H9 (cell line): ENCODE data around the gene RBMS3. TPM values are rescaled to one million over a fixed set of nuclear protein-coding genes. Genes with fewer than 3 reads are reported as not detected.

ENCODE experiments used
- DNase-seq: peaks from one replicate; pipeline ENCODE4 v3.0.0-alpha.2; 2017
- H2AFZ ChIP-seq: one replicate; pipeline ENCODE4 v1.6.1; 2013; ENCODE audit warnings: mild to moderate bottlenecking, low read length, control low read depth, moderate library complexity
- H2AK5ac ChIP-seq: 2 replicates; pipeline ENCODE4 v1.6.1; 2013; ENCODE audit warnings: low read length, control low read depth, mixed read lengths; ENCODE audit not compliant: insufficient read length
- H2BK120ac ChIP-seq: one replicate; pipeline ENCODE4 v1.6.1; 2013; ENCODE audit warnings: low read depth, mild to moderate bottlenecking, low read length, control low read depth, inconsistent platforms; ENCODE audit not compliant: poor library complexity, severe bottlenecking
- H2BK12ac ChIP-seq: 2 replicates; pipeline ENCODE4 v1.6.1; 2013; ENCODE audit warnings: low read length, control low read depth, mixed read lengths, low read depth; ENCODE audit not compliant: insufficient read length
- H2BK15ac ChIP-seq: 2 replicates; pipeline ENCODE4 v1.6.1; 2013; ENCODE audit warnings: low read depth, low read length, control low read depth
- H2BK20ac ChIP-seq: one replicate; pipeline ENCODE4 v1.6.1; 2013; ENCODE audit warnings: low read depth, mild to moderate bottlenecking, low read length, control low read depth, inconsistent platforms; ENCODE audit not compliant: poor library complexity, severe bottlenecking
- H2BK5ac ChIP-seq: 2 replicates; pipeline ENCODE4 v1.6.1; 2013; ENCODE audit warnings: low read length, control low read depth, mixed read lengths; ENCODE audit not compliant: insufficient read length
- H3K14ac ChIP-seq: 2 replicates; pipeline ENCODE4 v1.6.1; 2013; ENCODE audit warnings: low read length, control low read depth; ENCODE audit not compliant: insufficient read depth
- H3K18ac ChIP-seq: 2 replicates; pipeline ENCODE4 v1.6.1; 2013; ENCODE audit warnings: low read depth, mild to moderate bottlenecking, mixed read lengths, low read length, control low read depth; ENCODE audit not compliant: insufficient read length
- H3K23ac ChIP-seq: 2 replicates; pipeline ENCODE4 v1.6.1; 2013; ENCODE audit warnings: low read length, control low read depth, mixed read lengths, low read depth; ENCODE audit not compliant: insufficient read length
- H3K23me2 ChIP-seq: 2 replicates; pipeline ENCODE4 v1.6.1; 2013; ENCODE audit warnings: low read depth, mild to moderate bottlenecking, mixed read lengths, low read length, control low read depth; ENCODE audit not compliant: insufficient read length, poor library complexity, severe bottlenecking
- H3K27ac ChIP-seq: 2 replicates; pipeline ENCODE4 v1.5.1; 2013; ENCODE audit warnings: low read length, control low read depth, mixed read lengths, low read depth; ENCODE audit not compliant: insufficient read length
- H3K27me3 ChIP-seq: 2 replicates; pipeline ENCODE4 v1.6.1; 2013; ENCODE audit warnings: low read length, control low read depth, inconsistent platforms; ENCODE audit not compliant: insufficient read depth
- H3K4ac ChIP-seq: 2 replicates; pipeline ENCODE4 v1.6.1; 2013; ENCODE audit warnings: low read depth, mild to moderate bottlenecking, control low read depth, inconsistent platforms, low read length, moderate library complexity
- H3K4me1 ChIP-seq: 2 replicates; pipeline ENCODE4 v1.6.1; 2013; ENCODE audit warnings: low read length, control low read depth, inconsistent platforms; ENCODE audit not compliant: insufficient read depth
- H3K4me2 ChIP-seq: 2 replicates; pipeline ENCODE4 v1.6.1; 2013; ENCODE audit warnings: low read length, control low read depth, mixed read lengths; ENCODE audit not compliant: insufficient read length, insufficient read depth
- H3K56ac ChIP-seq: 2 replicates; pipeline ENCODE4 v1.6.1; 2013; ENCODE audit warnings: low read depth, mild to moderate bottlenecking, mixed read lengths, low read length, control low read depth; ENCODE audit not compliant: insufficient read length
- H3K79me1 ChIP-seq: 2 replicates; pipeline ENCODE4 v1.6.1; 2013; ENCODE audit warnings: low read depth, mild to moderate bottlenecking, moderate library complexity, low read length, control low read depth, inconsistent platforms; ENCODE audit not compliant: insufficient read depth, poor library complexity, severe bottlenecking
- H3K79me2 ChIP-seq: 2 replicates; pipeline ENCODE4 v1.6.1; 2013; ENCODE audit warnings: low read length, control low read depth, inconsistent platforms; ENCODE audit not compliant: insufficient read depth
- H3K9ac ChIP-seq: 2 replicates; pipeline ENCODE4 v1.6.1; 2013; ENCODE audit warnings: low read length, control low read depth, mixed read lengths; ENCODE audit not compliant: insufficient read length; ENCODE audit errors: extremely low read depth
- H3K9me3 ChIP-seq: one replicate; pipeline ENCODE4 v1.6.1; 2013; ENCODE audit warnings: low read depth, low read length, inconsistent platforms; ENCODE audit not compliant: control insufficient read depth
- H3T11ph ChIP-seq: one replicate; pipeline ENCODE4 v1.6.1; 2013; ENCODE audit warnings: mild to moderate bottlenecking, low read length, control low read depth, inconsistent platforms
- H4K20me1 ChIP-seq: one replicate; pipeline ENCODE4 v1.6.1; 2013; ENCODE audit not compliant: control insufficient read depth, insufficient read length, insufficient read depth
- H4K5ac ChIP-seq: 2 replicates; pipeline ENCODE4 v1.6.1; 2013; ENCODE audit warnings: low read depth, mild to moderate bottlenecking, mixed read lengths, low read length, control low read depth; ENCODE audit not compliant: insufficient read length
- H4K8ac ChIP-seq: replicated peaks from 2 replicates; pipeline ENCODE4 v1.6.1; 2013; ENCODE audit warnings: low read length, control low read depth, mixed read lengths, low read depth; ENCODE audit not compliant: insufficient read length
- H4K91ac ChIP-seq: 2 replicates; pipeline ENCODE4 v1.6.1; 2013; ENCODE audit warnings: low read depth, mild to moderate bottlenecking, moderate library complexity, mixed read lengths, low read length, control low read depth; ENCODE audit not compliant: insufficient read length
- H3K27ac Mint-ChIP-seq, 3 experiments: 2 replicates in 2 of 3; 3 replicates in 1 of 3; pipeline ENCODE4 v1.8.0; 2020 to 2021; ENCODE audit warnings: mixed read lengths in 3 of 3, mild to moderate bottlenecking in 1 of 3, moderate library complexity in 1 of 3
- H3K27me3 Mint-ChIP-seq: 2 replicates; pipeline ENCODE4 v1.8.0; 2021; ENCODE audit warnings: low read depth, mild to moderate bottlenecking, moderate library complexity, mixed read lengths
- H3K36me3 Mint-ChIP-seq, 3 experiments: 2 replicates in 2 of 3; 3 replicates in 1 of 3; pipeline ENCODE4 v1.8.0; 2020 to 2021; ENCODE audit warnings: low read depth in 3 of 3, mixed read lengths in 3 of 3; ENCODE audit not compliant: insufficient read depth in 1 of 3
- H3K4me1 Mint-ChIP-seq, 2 experiments: 2 replicates each; pipeline ENCODE4 v1.8.0; 2020; ENCODE audit warnings: mixed read lengths in 2 of 2
- H3K4me3 Mint-ChIP-seq, 2 experiments: 2 replicates in 1 of 2; 3 replicates in 1 of 2; pipeline ENCODE4 v1.8.0; 2020 to 2021; ENCODE audit warnings: mild to moderate bottlenecking in 2 of 2, mixed read lengths in 2 of 2, moderate library complexity in 1 of 2
- H3K9me3 Mint-ChIP-seq, 2 experiments: 2 replicates in 1 of 2; 3 replicates in 1 of 2; pipeline ENCODE4 v1.8.0; 2020; ENCODE audit warnings: mild to moderate bottlenecking in 2 of 2, mixed read lengths in 2 of 2, moderate library complexity in 1 of 2
- WGBS: extraction: QIAGEN DNeasy Blood & Tissue Kit; methylation state at CpG from one replicate; pipeline ENCODE4 v1.1.7; 2013; ENCODE audit warnings: missing lambda C conversion rate, low lambda C conversion rate, mixed read lengths; ENCODE audit not compliant: insufficient read length; ENCODE audit errors: extremely low coverage; 5-methylcytosine and 5-hydroxymethylcytosine counted together
- total RNA-seq: library from RNA; stranded (reverse); gene quantifications from 2 replicates; pipeline ENCODE4 v1.2.1, GENCODE V29; 2021
- TF ChIP-seq, protein P1 (sequence below): fragments of 200-600 bp; sonication (generic); conservative IDR thresholded peaks from 3 replicates; pipeline ENCODE4 v1.8.0; 2021; ENCODE audit warnings: antibody characterized with exemption, mild to moderate bottlenecking

RBMS3 gene
- total RNA-seq, 1 experiment from 2014 or later, result 8.1 TPM

DNA sequence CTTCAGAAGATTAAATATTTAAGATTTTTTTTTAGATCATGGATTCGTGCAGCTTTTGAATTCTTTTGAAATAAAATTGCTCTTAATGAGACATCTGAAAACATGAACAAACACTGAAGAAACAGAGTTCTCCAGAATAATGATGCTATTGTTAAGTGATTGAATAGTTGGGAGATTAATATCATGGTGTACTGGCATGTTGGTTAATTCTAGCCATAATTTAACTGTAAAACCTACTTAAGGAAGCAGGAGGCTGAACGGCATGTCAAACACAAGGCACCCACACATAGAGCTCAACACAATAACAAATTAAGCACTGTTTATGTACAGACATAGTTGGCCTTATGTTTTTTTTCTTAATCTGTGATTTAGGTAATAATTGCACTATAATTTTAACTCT lies 185.6 kb downstream of the RBMS3 start:
- Histone ChIP-seq H3K56ac (no peak overlapping the region), H3K9me3 (no peaks in the 10 kb centered on the region), H3K23me2 (no peaks in the 10 kb centered on the region), H2AFZ (no peak overlapping the region), H3K79me1 (no peaks in the 10 kb centered on the region), H2BK12ac (no peak overlapping the region), H3K23ac (no peak overlapping the region), H3T11ph (no peak overlapping the region), H4K8ac (no peak overlapping the region), H3K9ac (no peak overlapping the region), H2BK120ac (no peak overlapping the region), H3K14ac (no peak overlapping the region), H3K18ac (no peak overlapping the region), H3K79me2 (no peaks in the 10 kb centered on the region), H2BK20ac (no peak overlapping the region), H3K4me2 (no peak overlapping the region), H2BK5ac (no peak overlapping the region), H3K27ac (no peak overlapping the region), H4K5ac (no peak overlapping the region), H3K4ac (no peak overlapping the region), H2AK5ac (no peak overlapping the region), H3K27me3 (no peaks in the 10 kb centered on the region), H4K91ac (no peak overlapping the region), H2BK15ac (no peak overlapping the region), H3K4me1 (no peaks in the 10 kb centered on the region; the same call in 1 of the 2 replicates), H4K20me1 (no peaks in the 10 kb centered on the region)
- Mint-ChIP-seq H3K27me3 (no peaks in the 10 kb centered on the region), H3K36me3 (no peaks in the 10 kb centered on the region; a peak in 1 of 7 replicates), H3K9me3 (no peaks in the 10 kb centered on the region), H3K27ac (no peak overlapping the region), H3K4me1 (peaks cover 17 to 25% of the 10 kb centered on the region in 2 experiments), H3K4me3 (no peak overlapping the region)
- TF ChIP-seq, protein P1, sequence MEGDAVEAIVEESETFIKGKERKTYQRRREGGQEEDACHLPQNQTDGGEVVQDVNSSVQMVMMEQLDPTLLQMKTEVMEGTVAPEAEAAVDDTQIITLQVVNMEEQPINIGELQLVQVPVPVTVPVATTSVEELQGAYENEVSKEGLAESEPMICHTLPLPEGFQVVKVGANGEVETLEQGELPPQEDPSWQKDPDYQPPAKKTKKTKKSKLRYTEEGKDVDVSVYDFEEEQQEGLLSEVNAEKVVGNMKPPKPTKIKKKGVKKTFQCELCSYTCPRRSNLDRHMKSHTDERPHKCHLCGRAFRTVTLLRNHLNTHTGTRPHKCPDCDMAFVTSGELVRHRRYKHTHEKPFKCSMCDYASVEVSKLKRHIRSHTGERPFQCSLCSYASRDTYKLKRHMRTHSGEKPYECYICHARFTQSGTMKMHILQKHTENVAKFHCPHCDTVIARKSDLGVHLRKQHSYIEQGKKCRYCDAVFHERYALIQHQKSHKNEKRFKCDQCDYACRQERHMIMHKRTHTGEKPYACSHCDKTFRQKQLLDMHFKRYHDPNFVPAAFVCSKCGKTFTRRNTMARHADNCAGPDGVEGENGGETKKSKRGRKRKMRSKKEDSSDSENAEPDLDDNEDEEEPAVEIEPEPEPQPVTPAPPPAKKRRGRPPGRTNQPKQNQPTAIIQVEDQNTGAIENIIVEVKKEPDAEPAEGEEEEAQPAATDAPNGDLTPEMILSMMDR, result no peak
- DNase-seq, result no peak
- WGBS, result no CpG with 5 or more reads among the region's 2 CpGs
